HG02970 (cell line): ENCODE data around the gene NCCRP1.

Source experiments
- ATAC-seq: cut with Tn5 transposase; IDR thresholded peaks from one replicate; pipeline ENCODE4 v1.9.1; 2021; ENCODE audit warnings: mild to moderate bottlenecking, moderate library complexity, moderate number of reproducible peaks; ENCODE audit not compliant: unreplicated experiment, low FRiP score

The NCCRP1 gene

DNA sequence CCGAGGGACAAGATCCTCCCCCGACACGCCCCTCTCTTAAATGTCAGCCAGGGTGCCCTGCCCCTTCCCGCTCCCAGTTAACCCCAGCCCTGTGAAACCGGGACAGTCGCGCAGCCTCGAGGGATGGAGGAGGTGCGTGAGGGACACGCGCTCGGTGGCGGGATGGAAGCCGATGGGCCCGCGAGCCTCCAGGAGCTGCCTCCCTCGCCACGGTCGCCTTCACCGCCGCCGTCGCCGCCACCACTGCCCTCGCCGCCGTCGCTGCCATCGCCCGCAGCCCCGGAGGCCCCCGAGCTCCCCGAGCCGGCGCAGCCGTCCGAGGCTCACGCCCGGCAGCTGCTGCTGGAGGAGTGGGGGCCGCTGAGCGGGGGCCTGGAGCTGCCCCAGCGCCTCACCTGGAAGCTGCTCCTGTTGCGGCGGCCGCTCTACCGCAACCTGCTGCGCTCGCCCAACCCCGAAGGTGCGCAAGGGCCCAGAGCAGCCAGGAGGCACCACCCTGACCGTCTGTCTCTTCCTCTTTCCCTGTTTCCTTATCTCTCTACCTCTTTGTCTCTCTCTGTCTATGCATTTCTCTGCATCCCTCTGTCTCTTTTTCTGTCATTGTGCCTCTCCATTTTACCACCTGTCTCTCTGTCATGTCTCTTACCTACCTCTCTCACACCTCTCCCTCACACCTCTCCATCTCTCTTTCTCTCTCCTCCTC lies at the start of gene NCCRP1:
Gene NCCRP1 (plus strand): TSS at position 105 of the 703 bp plus-strand sequence. CDS start 19 bp downstream, at position 124.
- no peak for ATAC-seq

- ATAC-seq, result no peak
These were observed 49.3 kb upstream of the NCCRP1 start for GRCh38 chr19:39147480-39147879.

DNA sequence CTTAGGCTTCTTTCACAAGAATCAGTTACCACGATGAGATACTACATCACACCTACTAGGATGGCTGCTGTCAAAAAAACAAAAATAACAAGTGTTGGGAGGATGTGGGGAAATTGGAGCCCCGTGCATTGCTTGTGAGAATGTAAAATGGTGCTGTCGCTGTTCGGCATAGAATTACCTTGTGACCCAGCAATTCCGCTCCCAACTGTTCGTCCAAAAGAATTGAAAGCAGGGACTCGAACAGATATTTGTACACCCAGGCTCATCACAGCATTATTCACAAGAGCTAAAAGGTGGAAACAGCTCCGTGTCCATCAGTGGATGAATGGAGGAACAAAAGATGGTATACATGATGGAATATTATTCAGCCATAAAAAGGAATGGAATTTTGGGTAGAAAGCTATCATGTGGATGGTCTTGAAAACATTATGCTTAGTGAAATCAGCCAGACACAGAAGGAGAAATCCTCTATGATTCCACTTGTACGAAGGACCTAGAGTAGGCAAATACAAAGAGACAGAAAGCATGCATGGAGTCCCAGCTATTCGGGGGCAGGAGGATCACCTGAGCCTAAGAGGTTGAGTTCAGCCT lies 47.7 kb upstream of the NCCRP1 start:
- ATAC-seq, result no peak

GRCh38 chr19:39150235-39150634 lies 46.5 kb upstream of the NCCRP1 start:
- no peak for ATAC-seq

DNA sequence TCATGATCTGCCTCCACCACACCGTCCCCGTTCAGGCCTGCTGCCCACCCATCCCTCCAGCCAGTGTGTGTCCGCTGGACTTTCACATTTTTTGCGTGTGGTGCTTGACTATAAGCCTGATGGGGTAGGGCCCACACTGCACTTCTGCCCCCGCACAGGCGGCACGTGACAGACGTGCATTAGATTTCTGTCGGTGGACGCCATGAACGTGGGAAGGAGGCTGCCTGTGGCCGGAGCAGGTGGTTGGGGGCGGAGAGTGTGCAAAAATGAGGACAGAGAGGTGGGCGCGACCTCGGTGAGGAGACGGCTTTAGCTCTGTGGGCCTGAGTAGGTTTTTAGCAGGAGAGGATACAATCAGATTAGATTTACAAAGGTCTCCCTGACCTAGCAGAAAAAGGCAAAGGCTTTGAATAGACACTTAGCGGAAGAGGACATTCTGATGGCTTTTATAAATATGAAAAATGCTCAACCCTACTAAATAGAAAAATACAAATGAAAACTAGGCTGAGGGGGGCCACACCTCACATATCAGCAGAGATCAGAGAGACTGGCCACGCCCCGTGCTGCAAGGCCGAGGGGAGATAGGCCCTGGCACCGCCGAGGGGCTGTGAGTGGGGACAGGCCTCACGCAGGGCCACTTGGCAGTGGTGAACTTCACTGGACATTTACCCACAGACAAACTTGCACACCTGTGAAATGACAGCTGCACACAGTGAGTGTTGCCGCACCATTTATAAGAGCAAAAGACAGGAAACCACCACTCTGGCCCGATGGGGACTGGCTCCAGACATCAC lies 45.8 kb upstream of the NCCRP1 start:
- ATAC-seq, result no peak

GRCh38 chr19:39152066-39152465 lies 44.7 kb upstream of the NCCRP1 start:
- ATAC-seq, result no peak

DNA sequence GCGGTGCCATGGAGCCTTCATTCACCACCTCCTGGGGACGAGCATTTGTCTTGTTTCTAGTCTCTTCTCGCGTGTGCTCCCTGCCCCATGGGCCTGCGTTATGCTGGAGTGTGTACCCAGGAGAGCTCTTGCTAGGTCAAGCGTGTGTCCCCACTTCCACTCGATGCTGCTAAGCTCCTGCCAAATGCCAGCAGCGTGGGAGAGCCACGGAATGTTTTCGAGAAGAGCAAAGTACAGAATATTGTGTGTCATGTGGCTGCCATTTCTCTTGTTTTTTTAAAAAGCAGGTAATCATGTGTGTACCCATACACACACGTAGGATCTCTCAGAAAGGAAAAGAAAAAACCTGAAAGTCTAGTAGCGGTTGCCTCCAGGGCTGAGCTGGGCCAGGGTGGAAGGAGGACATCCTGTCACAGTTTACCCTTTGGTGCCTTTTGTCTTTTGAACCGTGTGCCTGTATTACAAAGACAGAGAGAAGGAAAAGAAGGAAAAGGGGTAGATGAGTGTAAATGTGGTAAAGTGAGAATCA lies 42.6 kb upstream of the NCCRP1 start:
- ATAC-seq, result no peak

- ATAC-seq, result no peak
These were observed 42.1 kb upstream of the NCCRP1 start for GRCh38 chr19:39154629-39155100.

DNA sequence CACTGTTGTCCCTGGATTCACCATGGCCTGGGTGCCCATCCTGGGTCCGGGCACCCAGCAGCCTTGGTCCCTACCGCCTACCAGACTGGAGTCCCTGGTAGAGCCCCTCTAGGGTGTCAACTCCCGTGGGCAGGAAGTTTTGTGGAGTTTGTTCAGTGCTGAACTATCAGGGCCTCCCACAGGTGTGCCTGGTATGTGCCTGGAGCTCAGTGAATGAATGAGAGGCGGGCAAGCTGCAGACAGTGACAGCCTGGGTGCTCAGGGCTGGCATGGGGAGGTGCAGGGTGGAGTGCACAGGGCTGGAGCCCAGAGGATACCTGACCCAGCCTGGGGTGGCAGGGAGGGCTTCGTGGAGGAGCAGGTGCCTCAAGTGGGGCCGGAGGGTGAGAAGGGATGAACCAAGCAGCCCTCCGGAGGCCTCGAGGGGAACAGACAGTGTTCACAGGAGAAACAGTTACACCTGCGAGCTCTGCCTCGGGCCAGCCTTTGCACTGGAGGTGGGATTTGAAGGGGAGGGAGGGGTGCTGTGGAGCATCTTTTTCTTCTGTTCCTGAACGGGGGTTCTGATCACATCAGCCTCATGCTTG lies 41.6 kb upstream of the NCCRP1 start:
- ATAC-seq, result no peak

DNA sequence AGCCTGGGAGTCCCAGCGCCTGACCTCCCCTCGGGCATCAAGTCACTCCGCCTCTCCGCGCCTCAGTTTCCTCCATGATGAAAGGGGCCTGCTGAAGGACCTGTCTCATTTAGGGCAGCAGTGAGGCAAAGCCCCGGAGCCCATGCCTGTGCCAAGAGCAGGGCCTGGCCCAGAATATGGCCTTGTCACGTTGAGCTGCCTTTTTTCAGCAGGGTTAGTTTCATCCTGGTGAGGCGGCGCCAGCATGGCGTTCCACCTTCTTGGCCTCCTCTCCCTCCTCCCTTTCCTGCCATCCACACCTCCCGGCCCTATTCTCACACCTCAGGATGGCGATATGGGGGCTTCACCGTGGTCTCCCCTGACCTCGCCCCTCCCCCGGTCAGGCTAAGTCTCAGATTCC lies 41.0 kb upstream of the NCCRP1 start:
- ATAC-seq, result no peak

DNA sequence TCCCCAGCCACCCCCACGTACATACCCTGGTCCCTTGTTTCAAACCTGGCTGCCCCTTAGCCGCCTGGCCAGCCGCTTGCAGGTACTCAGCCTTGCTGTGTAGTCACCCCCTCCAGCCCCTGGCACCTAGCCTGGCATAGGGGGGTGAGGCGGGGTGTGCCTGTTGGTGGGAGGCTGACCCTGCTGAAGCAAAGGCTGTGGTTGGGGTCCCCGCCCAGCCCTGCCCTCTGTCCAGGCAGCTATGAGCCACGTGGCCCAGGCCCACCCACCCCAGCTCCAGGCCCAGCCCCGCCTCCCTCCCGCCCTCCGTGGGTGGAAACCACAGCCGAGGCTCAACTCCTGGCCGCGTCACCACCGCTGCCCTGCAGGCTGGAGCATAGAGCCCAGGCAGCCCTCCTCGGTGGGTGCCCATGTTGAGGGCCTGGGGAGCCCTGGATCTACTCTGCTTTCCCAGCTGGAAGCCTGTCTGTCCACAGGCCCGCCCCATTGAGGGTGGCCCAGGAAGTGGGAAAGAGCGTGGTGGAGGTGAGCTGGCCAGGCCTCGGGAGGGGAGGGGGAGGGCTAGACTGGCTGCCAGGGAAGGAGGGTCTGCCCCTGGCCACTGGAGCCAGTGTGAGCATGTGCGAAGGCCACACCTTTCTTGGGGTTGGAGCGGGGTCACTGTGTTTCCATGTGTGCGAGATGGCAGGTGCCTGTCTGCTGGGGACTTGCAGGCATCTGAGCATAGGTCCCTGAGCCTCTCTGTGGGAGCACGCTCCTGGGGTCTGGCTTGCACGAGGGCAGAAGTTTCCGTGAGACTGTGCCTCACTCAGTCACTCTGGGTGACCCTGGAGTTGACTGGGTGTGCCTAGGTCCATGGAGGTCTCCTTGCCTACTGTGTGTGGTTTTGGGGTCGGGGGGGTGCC lies 40.2 kb upstream of the NCCRP1 start:
- ATAC-seq, result no peak

GRCh38 chr19:39157275-39157996 lies 39.3 kb upstream of the NCCRP1 start:
- ATAC-seq, result no peak

DNA sequence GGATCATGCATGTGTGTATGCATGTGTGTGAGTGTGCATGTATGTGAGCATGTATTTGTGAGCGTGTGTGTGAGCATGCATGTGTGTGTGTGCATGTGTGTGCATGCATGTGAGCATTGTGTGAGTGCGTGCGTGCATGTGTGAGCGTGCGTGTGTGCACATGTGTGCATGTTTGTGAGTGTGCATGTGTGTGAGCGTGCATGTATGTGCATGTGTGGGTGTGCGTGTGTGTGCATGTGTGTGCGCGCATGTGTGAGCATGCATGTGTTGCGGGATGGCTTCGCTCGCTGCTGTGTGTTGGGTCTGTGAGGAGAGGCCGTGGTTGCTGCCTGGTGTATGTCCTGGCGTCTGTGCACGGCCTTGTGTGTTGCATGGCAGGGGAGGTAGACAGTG lies 38.8 kb upstream of the NCCRP1 start:
- ATAC-seq, result no peak

GRCh38 chr19:39158646-39159260 lies 38.0 kb upstream of the NCCRP1 start:
- ATAC-seq, result no peak

DNA sequence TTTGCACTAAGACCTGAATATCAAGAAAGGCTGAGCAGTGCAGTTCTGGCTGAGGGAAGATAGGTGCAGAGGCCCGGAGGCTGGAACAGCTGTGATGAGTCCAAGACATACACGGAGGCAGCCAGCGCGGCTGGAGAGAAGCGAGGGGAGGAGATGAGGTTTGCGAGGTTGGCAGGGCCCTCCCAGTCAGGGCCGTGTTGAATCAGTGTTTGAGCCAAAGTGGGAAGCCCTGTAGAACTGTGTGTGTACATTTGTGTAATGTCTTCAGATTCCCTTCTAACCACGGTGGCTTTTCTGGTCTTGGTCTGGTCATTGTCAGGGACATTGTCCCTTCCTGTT lies 36.3 kb upstream of the NCCRP1 start:
- ATAC-seq, result no peak

GRCh38 chr19:39160889-39161672 lies 35.7 kb upstream of the NCCRP1 start:
- no peak for ATAC-seq

GRCh38 chr19:39162441-39163043 lies 34.2 kb upstream of the NCCRP1 start:
- no peak for ATAC-seq

DNA sequence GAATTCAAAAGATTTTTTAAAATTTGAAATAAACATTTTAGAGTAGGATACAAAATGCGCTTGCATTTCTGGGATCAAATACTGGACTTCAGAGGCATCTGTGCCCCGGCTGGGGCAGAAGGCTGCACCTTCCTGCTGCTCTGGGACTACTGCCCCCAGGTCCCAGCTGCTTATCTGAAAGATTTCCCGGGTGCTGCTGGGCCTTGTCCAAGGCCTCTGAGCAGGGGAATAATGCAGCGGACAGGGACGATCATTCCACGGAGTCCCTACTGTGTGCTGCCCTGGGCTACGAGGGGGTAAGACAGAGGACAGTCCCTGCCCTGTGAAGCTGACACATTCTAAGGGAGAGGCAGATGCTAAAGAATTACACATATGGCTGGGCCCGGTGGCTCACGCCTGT lies 33.1 kb upstream of the NCCRP1 start:
- ATAC-seq, result no peak
